PC-3 (cell line): ENCODE measurements around the gene RAP1GAP. TPM values are rescaled to one million over a fixed set of nuclear protein-coding genes. Genes with fewer than 3 reads are reported as not detected.
A peak's percentile ranks its signal among the peaks of the same experiment; 100 is the strongest.

Source experiments
- ATAC-seq: fragments of 200-7000 bp; cut with Tn5 transposase; 2 replicates; pipeline ENCODE4 v1.9.1; 2020; ENCODE audit warnings: mild to moderate bottlenecking, moderate library complexity
- BruUV-seq: library from RNA; stranded (reverse); fragments of 400-500 nt; replicated peaks from 2 replicates; lab custom pipeline; 2021; lab: Mats Ljungman, UMichigan
- CTCF ChIA-PET: fragments of 300-600 bp; sonication (Branson Sonifier 250); formaldehyde crosslinking; loops from one replicate; lab custom pipeline; 2022; ENCODE audit warnings: antibody characterized with exemption; lab: Charles Lee
- POLR2A ChIA-PET: fragments of 300-600 bp; sonication (Branson Sonifier 250); formaldehyde crosslinking; loops from one replicate; lab custom pipeline; 2022; ENCODE audit warnings: antibody characterized with exemption; ENCODE audit not compliant: unreplicated experiment; lab: Charles Lee
- DNase-seq: peaks from one replicate; pipeline ENCODE4 v3.0.0-alpha.2; 2015
- H2AFZ ChIP-seq: fragments of 300-600 bp; sonication (generic); 2 replicates; pipeline ENCODE4 v1.6.0; 2016; ENCODE audit warnings: antibody characterized with exemption, low read length
- H3F3A ChIP-seq: fragments of 300-600 bp; sonication (generic); one replicate; pipeline ENCODE4 v1.6.0; 2017; ENCODE audit warnings: antibody characterized with exemption, low read length, control low read depth, mild to moderate bottlenecking; ENCODE audit not compliant: unreplicated experiment
- H3K27ac ChIP-seq: fragments of 300-600 bp; sonication (generic); 2 replicates; pipeline ENCODE4 v1.5.1; 2016; ENCODE audit warnings: mild to moderate bottlenecking, low read length
- H3K27me3 ChIP-seq: fragments of 300-600 bp; sonication (generic); 2 replicates; pipeline ENCODE4 v1.6.1; 2016; ENCODE audit warnings: low read length, mixed read lengths
- H3K36me3 ChIP-seq: fragments of 300-600 bp; sonication (generic); 2 replicates; pipeline ENCODE4 v1.6.1; 2016; ENCODE audit warnings: low read depth, mixed run types, low read length, mixed read lengths
- H3K4me1 ChIP-seq: fragments of 300-600 bp; sonication (generic); 2 replicates; pipeline ENCODE4 v1.5.1; 2016; ENCODE audit warnings: low read length; ENCODE audit not compliant: insufficient read depth
- H3K4me2 ChIP-seq: fragments of 300-600 bp; sonication (generic); 2 replicates; pipeline ENCODE4 v1.6.0; 2016; ENCODE audit warnings: low read length
- H3K4me3 ChIP-seq: fragments of 300-600 bp; sonication (generic); 2 replicates; pipeline ENCODE4 v1.5.1; 2016; ENCODE audit warnings: mild to moderate bottlenecking, low read length, mixed read lengths
- H3K79me2 ChIP-seq: fragments of 300-600 bp; sonication (generic); 2 replicates; pipeline ENCODE4 v1.6.1; 2017; ENCODE audit warnings: low read length, mixed read lengths
- H3K9ac ChIP-seq: fragments of 300-600 bp; sonication (generic); 2 replicates; pipeline ENCODE4 v1.6.0; 2016; ENCODE audit warnings: mild to moderate bottlenecking, low read length
- H3K9me2 ChIP-seq: fragments of 300-600 bp; sonication (generic); replicated peaks from 2 replicates; pipeline ENCODE4 v1.6.1; 2016; ENCODE audit warnings: mixed run types, low read length, mixed read lengths
- H3K9me3 ChIP-seq: fragments of 300-600 bp; sonication (generic); 2 replicates; pipeline ENCODE4 v1.6.1; 2016; ENCODE audit warnings: low read length, mixed read lengths
- H4K20me1 ChIP-seq: fragments of 300-600 bp; sonication (generic); 2 replicates; pipeline ENCODE4 v1.6.1; 2016; ENCODE audit warnings: low read length, mixed read lengths
- EZH2 ChIP-seq: fragments of 300-600 bp; sonication (generic); IDR thresholded peaks from one replicate; pipeline ENCODE4 v1.6.1; 2017; ENCODE audit warnings: antibody characterized with exemption, mild to moderate bottlenecking, low read length; ENCODE audit not compliant: unreplicated experiment
- EZH2phosphoT487 ChIP-seq: fragments of 300-600 bp; sonication (generic); IDR thresholded peaks from 2 replicates; pipeline ENCODE4 v1.6.1; 2018; ENCODE audit warnings: mild to moderate bottlenecking, antibody characterized with exemption, low read length, borderline replicate concordance
- intact Hi-C: fragments of 100-400 bp; cut with micrococcal nuclease; formaldehyde crosslinking; loops from 2 replicates; pipeline ENCODE4 v1.9.0; 2023
- total RNA-seq: library from RNA; depleted of rRNA; stranded (reverse); fragments of >200 nt; gene quantifications from 2 replicates; pipeline ENCODE4 v1.2.3, GENCODE V29; 2014
- TF ChIP-seq, protein P1 (sequence below): fragments of 300-600 bp; sonication (generic); conservative IDR thresholded peaks from 2 replicates; pipeline ENCODE4 v1.5.1; 2017; ENCODE audit warnings: antibody characterized with exemption, low read depth, mild to moderate bottlenecking, low read length

RAP1GAP gene
- total RNA-seq, 1 experiment from 2014 or later: 12.1 TPM

DNA sequence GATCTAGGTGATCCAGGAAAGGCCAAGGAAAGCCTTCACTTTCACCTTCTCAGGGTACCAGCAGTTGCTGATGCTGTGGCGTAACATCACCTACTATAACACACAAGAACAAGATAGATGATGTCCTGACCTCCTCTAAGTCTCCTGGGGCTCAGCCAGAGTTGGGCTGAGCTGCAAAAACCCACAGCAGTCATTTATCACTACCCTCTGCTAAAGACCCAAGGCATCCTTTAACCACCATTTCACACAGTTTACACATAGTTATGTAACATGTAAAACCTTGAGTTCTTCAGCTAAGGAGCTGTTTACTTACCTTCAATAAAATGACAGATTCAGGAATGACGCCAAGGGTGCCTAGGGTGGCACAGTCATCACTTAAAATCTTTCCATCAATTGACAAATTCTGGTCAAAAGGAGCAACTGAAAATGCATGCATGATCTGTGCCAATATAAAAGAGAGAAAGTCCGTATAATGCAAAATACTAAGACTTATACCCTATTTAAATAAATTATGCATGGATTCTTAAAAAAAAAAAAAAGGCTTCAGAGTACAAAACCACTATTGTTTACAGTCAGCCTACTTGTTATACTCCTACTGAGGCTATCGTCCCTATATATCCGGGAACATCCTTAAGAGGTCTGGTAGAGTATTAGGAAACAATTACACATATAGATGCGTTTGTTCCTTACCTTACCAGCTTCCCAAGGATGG, 20.7 kb upstream of the RAP1GAP start:
- Histone ChIP-seq H3K4me1 (peaks cover 12% of the 10 kb centered on the region), H3K27ac (no peak overlapping the region), H3F3A (peaks cover 4% of the 10 kb centered on the region), H3K4me3 (no peak overlapping the region), H3K36me3 (peaks cover 50% of the 10 kb centered on the region), H3K27me3 (no peaks in the 10 kb centered on the region), H3K9me3 (no peaks in the 10 kb centered on the region), H3K4me2 (no peak overlapping the region), H3K9me2 (no peaks in the 10 kb centered on the region), H3K79me2 (no peaks in the 10 kb centered on the region), H2AFZ (no peak overlapping the region), H3K9ac (no peak overlapping the region), H4K20me1 (0 out of 2 replicates have a peak, but pooled peaks cover 4% of the 10 kb centered on the region)
- POLR2A ChIA-PET: no interaction called here
- DNase-seq (peak; percentile 81), ATAC-seq (peak; percentile 95)
- no TSS peak for BruUV-seq
- no peak for TF ChIP-seq EZH2
- TF ChIP-seq, protein P1, sequence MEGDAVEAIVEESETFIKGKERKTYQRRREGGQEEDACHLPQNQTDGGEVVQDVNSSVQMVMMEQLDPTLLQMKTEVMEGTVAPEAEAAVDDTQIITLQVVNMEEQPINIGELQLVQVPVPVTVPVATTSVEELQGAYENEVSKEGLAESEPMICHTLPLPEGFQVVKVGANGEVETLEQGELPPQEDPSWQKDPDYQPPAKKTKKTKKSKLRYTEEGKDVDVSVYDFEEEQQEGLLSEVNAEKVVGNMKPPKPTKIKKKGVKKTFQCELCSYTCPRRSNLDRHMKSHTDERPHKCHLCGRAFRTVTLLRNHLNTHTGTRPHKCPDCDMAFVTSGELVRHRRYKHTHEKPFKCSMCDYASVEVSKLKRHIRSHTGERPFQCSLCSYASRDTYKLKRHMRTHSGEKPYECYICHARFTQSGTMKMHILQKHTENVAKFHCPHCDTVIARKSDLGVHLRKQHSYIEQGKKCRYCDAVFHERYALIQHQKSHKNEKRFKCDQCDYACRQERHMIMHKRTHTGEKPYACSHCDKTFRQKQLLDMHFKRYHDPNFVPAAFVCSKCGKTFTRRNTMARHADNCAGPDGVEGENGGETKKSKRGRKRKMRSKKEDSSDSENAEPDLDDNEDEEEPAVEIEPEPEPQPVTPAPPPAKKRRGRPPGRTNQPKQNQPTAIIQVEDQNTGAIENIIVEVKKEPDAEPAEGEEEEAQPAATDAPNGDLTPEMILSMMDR: no peak
- no peak for TF ChIP-seq EZH2phosphoT487
- CTCF ChIA-PET: no interaction called here
- intact Hi-C loops: no loop called here

DNA sequence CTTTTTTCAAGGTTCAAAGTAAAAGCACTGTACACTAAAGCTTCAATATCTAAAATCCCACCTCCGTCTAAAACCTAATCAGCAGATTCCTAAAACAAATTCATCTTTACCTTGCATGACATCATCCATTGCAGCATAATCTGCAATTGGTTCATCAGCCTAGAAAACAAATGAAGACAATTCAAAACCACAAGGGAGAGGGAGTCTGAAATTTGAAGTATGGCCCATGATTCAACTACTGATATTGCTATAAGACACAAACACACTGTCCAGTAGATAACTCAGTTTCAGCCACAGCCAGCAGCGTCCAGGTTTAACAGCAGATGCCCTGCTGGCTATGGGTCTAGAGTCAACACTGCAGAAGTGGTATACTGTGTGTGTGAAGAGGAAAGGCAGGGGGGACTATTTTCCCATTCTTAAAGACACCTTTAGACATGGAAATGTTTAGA, 17.9 kb upstream of the RAP1GAP start:
- no TSS peak for BruUV-seq
- POLR2A ChIA-PET: no interaction called here
- Histone ChIP-seq H3F3A (peaks cover 4% of the 10 kb centered on the region), H3K27me3 (no peaks in the 10 kb centered on the region), H3K79me2 (no peaks in the 10 kb centered on the region), H3K4me2 (no peak overlapping the region), H3K9me3 (no peaks in the 10 kb centered on the region), H3K4me3 (no peak overlapping the region), H3K9me2 (no peaks in the 10 kb centered on the region), H4K20me1 (0 out of 2 replicates have a peak, but pooled peaks cover 4% of the 10 kb centered on the region), H2AFZ (no peak overlapping the region), H3K36me3 (peaks cover 41% of the 10 kb centered on the region), H3K9ac (no peak overlapping the region), H3K4me1 (peaks cover 12% of the 10 kb centered on the region), H3K27ac (no peak overlapping the region)
- intact Hi-C loops: no loop called here
- no peak for TF ChIP-seq EZH2phosphoT487
- no peak for TF ChIP-seq EZH2
- TF ChIP-seq, protein P1: no peak
- CTCF ChIA-PET: no interaction called here
- no peak for ATAC-seq
- no peak for DNase-seq

DNA sequence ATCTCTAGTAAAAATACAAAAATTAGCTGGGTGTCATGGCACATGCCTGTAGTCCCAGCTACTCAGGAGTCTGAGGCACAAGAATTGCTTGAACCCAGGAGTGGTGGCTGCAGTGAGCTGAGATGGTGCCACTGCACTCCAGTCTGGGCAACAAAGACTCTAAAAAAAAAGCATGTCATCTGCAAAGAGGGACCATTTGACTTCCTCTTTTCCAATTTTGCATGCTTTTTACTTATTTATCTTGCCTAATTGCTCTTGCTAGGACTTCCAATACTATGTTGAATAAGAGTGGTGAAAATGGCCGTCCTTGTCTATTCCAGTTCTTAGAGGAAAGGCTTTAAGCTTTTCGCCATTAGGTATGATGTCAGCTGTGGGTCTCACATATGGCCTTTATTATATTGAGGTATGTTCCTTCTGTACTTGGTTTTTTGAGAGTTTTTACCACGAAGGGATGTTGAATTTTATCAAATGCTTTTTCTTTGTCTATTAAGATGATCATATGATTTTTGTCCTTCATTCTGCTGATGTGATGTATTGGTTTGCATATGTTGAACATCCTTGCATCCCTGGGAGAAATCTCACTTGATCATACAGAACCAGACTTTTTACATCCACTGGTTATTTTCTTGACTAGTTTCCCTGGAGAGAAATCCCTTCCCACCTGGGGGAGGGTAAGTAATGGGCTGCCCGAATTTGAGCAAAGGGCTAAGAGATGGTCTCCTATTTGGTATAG, 17.0 kb upstream of the RAP1GAP start:
- no peaks in the 10 kb centered on the region for H3K9me3 ChIP-seq
- H3F3A ChIP-seq: peaks cover 4% of the 10 kb centered on the region
- DNase-seq: no peak
- no peak for TF ChIP-seq EZH2
- no TSS peak for BruUV-seq
- H3K27ac ChIP-seq: no peak overlapping the region
- ChIA-PET POLR2A (no interaction called here), CTCF (no interaction called here)
- no peak overlapping the region for H3K4me3 ChIP-seq
- 0 out of 2 replicates have a peak, but pooled peaks cover 4% of the 10 kb centered on the region for H4K20me1 ChIP-seq
- intact Hi-C loops: no loop called here
- H3K36me3 ChIP-seq: peaks cover 44% of the 10 kb centered on the region
- H3K79me2 ChIP-seq: no peaks in the 10 kb centered on the region
- peaks cover 12% of the 10 kb centered on the region for H3K4me1 ChIP-seq
- no peak overlapping the region for H2AFZ ChIP-seq
- no peak overlapping the region for H3K4me2 ChIP-seq
- no peak for ATAC-seq
- H3K27me3 ChIP-seq: no peaks in the 10 kb centered on the region
- H3K9me2 ChIP-seq: no peaks in the 10 kb centered on the region
- no peak overlapping the region for H3K9ac ChIP-seq
